Measurements from ENCODE around the gene BOD1.
"Not testable (repeated sequence)": the region's sequence is repeated elsewhere in the genome, so short reads cannot be mapped to it uniquely, and the experiment has no call there.

BOD1 gene

GRCh38 chr5:173615884-173616576 is 420 bp downstream of the BOD1 start:
- DNase-seq = peak; percentile 90

DNA sequence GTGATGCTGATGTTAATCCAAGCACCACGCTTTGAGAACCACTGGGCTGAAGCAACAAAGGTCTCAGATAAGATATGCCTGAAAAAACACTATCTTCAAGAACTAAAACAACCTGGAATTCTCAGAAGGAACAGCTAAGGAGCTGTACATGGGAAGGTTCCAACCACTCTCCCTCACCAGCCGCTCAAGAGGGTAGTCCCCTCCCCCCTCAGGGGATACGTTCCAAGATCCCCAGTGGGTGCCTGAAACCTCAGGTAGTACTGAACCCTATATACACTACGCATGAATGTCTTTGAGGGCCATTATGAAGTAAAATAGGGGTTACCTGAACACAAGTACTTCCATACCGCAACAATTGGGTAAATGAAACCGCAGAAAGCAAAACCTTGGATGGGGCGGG is 1.9 kb downstream of the BOD1 start:
- no peak for DNase-seq

- no peak for DNase-seq
These were observed 2.9 kb downstream of the BOD1 start for GRCh38 chr5:173613433-173614159.

DNA sequence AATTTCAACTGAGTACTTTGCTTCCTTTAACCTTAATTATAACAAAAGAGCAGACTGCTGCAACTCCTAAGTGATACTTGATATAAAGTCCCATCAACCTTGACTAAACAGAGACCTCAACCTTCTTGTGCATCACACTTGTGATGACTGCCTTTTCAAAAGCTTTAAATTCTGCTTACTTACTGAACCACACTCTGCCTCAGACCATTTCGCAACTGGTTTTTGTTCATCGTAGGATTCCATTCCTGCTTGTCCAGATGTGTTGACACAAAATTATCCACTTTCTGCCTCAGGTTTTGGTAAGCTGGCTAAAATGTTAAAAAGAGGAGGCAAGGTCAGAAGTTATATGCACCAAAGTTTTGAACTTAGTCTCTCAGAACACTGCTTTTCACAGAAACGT is 3.5 kb downstream of the BOD1 start:
- no peak for DNase-seq

DNA sequence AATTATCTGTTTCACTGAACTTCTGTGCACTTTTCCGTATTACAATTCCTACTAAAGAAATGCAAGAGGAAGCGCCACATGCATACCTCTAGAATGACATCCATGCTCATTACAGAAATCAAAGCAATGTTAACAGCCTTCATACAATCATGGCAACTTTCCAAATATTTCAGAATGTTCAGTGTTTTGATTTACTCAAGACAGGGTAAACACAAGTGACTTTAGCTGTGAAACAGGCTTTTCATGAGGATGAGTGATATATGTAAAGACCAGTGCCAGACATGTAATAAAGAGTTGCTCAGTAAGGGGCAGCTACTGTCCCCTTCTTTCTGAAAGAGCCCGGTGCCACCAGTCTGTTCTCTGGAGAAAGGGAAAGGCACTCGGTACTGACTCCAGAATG is 4.7 kb downstream of the BOD1 start:
- DNase-seq = no peak

- DNase-seq = no peak
These were observed 12.3 kb downstream of the BOD1 start for GRCh38 chr5:173604141-173604540.

DNA sequence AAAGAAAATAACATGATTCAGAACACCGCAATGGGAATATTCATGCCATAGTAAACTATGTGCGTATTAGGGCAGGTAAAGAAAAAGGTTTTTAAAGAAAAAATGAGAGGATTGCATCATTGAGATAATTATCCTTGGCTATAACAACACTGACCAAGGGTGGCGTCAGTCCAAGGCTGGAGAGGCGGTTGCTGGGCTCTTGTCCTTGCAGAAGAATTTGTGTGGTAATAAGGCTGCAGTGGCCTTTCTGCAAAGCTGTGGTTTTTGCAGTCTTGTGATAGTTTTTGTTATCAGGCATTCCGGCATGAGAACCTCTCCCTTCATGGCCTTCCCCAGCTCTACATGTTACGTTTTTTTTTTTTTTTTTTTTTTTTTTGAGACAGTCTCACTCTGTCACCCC is 14.0 kb downstream of the BOD1 start:
- no peak for DNase-seq

DNA sequence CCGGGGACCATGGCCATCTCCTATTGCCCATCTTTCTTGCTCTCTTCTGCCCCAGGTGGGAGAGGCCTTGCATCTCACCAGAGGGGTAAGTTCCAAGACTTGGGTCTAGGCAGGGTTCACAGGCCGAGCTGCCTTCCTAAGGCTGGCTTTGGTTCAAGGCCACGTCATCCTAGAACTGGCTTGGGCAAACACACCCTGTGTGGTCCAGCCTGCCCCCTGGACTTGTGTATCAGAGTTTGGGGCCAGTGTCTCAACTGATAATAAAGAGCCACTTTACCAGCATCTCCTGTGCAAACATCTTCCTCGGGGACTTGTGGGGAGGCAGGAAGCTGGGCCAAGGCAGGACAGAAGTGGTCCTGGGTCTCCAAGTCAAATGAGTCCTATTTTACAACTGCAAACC is 17.8 kb downstream of the BOD1 start:
- no peak for DNase-seq

- DNase-seq = no peak
These were observed 19.1 kb downstream of the BOD1 start for GRCh38 chr5:173597304-173597703.

DNA sequence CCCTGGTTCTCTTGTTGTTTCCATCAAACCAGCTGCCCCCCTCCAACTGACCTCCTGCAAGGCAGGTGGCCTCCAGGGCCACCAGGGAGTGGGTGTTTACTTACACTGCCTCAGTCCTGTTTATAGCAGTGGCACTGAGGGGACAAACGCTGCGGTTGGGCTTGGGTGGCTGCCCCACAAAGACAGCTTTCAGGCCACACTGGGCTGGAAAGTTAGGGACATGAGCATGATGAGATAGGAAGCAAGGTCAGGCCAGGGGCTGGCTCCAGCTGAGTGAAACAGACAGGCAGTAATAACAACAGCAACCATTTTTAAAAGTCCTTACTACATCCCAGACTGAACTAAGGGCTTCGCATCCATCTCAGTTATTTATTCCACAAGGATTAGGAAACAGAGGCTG is 20.6 kb downstream of the BOD1 start:
- DNase-seq = no peak

DNA sequence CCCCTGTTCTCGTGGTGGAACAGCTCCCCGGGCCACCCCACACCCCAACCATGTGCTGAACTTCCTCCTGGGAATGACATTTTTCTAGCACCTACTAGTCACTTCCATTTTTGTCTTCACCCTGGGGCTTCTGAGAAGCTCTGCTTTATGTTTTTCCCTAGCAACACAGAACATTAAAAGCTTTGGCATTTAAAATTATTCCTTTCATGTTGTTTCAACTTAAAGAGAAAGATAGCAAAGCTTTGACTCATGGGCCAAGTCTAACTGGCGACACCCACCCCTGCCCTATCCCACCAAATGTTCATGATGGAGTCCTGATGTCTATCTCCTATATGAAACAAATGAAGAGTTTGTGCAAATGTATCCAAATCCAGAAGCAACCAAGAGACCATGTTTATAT is 22.4 kb downstream of the BOD1 start:
- no peak for DNase-seq

GRCh38 chr5:173592050-173592669 is 24.3 kb downstream of the BOD1 start:
- no peak for DNase-seq

GRCh38 chr5:173591056-173591514 is 25.4 kb downstream of the BOD1 start:
- no peak for DNase-seq

GRCh38 chr5:173590436-173591055 is 25.9 kb downstream of the BOD1 start:
- no peak for DNase-seq

DNA sequence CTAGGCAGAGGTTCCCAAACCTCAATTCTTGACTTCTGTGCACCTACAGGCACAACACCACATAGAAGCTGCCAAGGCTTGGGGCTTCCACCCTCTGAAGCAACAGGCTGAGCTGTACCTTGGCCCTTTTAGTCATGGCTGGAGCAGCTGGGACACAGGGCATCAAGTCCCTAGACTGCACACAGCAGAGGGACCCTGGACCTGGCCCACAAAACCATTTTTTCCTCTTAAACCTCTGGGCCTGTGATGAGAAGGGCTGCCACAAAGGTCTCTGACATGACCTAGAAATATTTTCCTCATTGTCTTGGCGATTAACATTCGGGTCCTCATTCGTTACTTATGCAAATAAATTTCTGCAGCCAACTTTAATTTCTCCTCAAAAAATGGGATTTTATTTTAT is 30.3 kb downstream of the BOD1 start:
- not testable (repeated sequence) for DNase-seq

DNA sequence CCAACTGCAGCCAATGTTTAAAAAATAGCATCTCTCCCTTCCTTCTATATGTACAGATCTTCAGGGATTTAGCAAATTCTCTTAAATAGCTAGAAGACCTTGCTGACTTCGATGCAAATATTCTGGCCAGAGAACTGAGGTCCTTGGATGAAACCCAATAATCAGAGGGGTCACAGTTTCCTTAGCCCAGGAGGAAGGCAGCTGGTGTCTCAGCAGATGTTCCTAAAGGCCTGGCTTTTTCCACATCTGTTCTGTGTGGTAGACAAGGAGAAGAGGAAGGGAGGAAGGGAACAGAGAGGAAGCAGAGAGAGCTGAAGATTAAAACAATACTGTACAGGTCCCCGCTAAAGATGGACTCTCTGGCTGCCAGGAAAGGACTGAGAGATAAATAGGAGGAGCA is 33.1 kb downstream of the BOD1 start:
- DNase-seq = peak; percentile 23

- peak; percentile 75 for DNase-seq
These were observed 34.0 kb downstream of the BOD1 start for GRCh38 chr5:173582216-173583111.

DNA sequence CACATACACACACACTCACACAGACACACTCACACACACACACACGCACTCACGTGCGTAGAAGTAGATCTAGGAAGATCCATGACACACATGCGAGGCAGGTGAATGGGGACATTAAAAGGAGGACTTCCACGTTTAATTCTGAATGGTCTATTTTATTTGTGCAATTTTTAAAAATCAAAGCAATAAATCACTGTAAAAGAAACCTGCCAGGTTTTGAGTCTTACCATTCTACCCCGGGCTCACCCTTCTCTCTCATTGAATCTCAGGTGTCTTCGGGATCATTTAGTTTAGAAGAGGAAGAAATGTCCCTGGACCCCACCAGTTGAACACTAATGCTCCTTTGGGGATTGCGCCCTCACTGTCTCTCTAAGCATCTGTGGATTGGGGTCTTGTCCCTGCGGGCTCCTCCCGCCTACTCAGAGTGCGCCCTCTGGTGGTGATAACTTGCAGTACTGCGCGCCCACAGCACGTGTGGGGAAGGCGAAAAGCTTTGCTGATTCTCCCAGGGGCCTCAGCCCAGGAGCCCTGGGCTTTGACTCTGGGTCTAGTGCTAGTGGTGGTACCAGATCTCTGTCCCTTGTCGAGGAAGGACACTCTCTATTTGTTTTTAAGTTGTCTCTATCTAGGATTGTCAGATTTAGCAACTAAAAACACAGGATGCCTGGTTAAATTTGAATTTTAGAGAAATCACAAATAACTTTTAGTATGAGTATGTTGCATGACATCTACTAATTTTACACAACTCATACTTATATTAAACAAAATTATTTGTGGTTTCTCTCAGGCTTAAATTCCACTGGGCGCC is 34.8 kb downstream of the BOD1 start:
- DNase-seq = peak; percentile 86

DNA sequence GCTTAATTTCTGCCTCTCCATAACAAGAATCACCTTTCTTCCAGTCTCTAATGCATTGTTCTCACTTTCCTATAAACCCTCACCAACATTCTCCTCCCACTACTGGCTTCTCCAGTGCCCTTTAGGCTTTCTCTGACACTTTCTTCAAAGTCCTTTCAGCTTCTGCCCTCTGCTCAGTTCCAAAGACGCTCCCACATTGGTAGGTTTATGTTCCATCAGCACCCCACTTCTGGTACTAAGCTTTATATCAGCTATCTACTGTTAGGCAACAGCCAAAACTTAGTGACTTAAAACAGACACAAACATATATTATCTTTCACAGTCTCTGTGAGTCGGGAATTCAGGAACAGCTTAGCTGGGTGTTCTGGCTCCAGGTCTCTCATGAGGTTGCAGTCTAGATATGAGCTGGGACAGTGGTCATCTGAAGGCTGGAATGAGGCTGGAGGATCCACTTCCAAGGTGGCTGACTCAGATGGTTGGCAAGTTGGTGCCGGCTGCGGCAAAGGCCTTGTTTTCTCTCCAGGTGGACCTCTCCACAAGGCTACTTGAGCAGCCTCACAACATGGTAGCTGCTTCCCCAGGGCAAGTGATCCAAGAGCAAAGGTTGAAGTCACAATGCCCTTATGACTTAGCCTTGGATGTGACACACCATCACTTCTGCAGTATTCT is 37.4 kb downstream of the BOD1 start:
- no peak for DNase-seq

- no peak for DNase-seq
These were observed 38.6 kb downstream of the BOD1 start for GRCh38 chr5:173577817-173578216.

DNA sequence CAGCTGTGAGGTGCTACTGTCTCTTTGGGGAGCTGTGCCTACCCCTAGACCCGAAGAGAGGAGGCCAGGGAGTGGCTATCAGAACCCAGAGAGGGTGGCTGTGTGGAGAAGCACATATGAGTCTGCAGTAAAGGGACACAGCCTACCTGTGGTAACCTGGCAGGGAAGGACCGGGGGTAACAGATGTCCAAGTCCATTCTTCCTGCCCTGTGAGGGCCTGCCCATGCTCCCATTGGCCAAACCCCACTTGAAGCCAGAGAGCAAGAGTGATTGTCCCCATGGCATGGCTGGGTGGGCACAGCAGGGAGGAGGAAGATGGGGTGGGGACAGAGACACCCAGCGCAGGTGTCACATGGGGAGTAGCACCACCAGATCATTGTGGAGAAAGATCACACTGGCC is 39.3 kb downstream of the BOD1 start:
- DNase-seq = no peak

Data from eye (tissue), 1 donor.